Inflammatory macrophage treated with lipopolysaccharide for 4 hours (primary cell): ENCODE data around the gene ACSF2.

ENCODE experiments used
- DNase-seq: peaks from one replicate; pipeline ENCODE4 v3.0.0-alpha.2; 2020

Gene ACSF2

GRCh38 chr17:50506298-50506697, 80.3 kb downstream of the ACSF2 start:
- DNase-seq, result no peak

GRCh38 chr17:50507871-50508572, 82.0 kb downstream of the ACSF2 start, which contains the start of gene MYCBPAP:
Gene MYCBPAP (plus strand): TSS chr17:50508439. CDS start chr17:50508675, 236 bp downstream.
- DNase-seq, result peak; percentile 73

- no peak for DNase-seq
Observed at GRCh38 chr17:50508573-50509460, 82.8 kb downstream of the ACSF2 start.

- peak; percentile 72 for DNase-seq
Observed at GRCh38 chr17:50511058-50511457, 85.0 kb downstream of the ACSF2 start.

- no peak for DNase-seq
Observed at GRCh38 chr17:50513495-50513894, 87.5 kb downstream of the ACSF2 start.

- DNase-seq, result no peak
Observed at GRCh38 chr17:50514388-50514787, 88.4 kb downstream of the ACSF2 start.

- DNase-seq, result no peak
Observed at GRCh38 chr17:50514936-50515702, 89.1 kb downstream of the ACSF2 start.

GRCh38 chr17:50517011-50517410, 91.0 kb downstream of the ACSF2 start:
- DNase-seq, result no peak

GRCh38 chr17:50517504-50518383, 91.7 kb downstream of the ACSF2 start:
- no peak for DNase-seq

- DNase-seq, result no peak
Observed at GRCh38 chr17:50518384-50519023, 92.5 kb downstream of the ACSF2 start.

GRCh38 chr17:50519141-50519834, 93.3 kb downstream of the ACSF2 start:
- no peak for DNase-seq

- DNase-seq, result no peak
Observed at GRCh38 chr17:50520483-50520882, 94.5 kb downstream of the ACSF2 start.

- DNase-seq, result no peak
Observed at GRCh38 chr17:50521514-50521913, 95.5 kb downstream of the ACSF2 start.

GRCh38 chr17:50522766-50523165, 96.7 kb downstream of the ACSF2 start:
- no peak for DNase-seq

- no peak for DNase-seq
Observed at GRCh38 chr17:50523208-50523607, 97.2 kb downstream of the ACSF2 start.
